CD14-positive monocyte (primary cell): Measurements from ENCODE around the gene GPD1. TPM values are rescaled to one million over a fixed set of nuclear protein-coding genes. Genes with fewer than 3 reads are reported as not detected.

Experiments
- DNase-seq, 3 donors: peaks; one replicate each; pipeline ENCODE4 v3.0.0-alpha.2; 2011 to 2022
- H2AFZ ChIP-seq: 2 replicates; pipeline ENCODE4 v1.6.0; 2012; ENCODE audit warnings: mild to moderate bottlenecking, low read depth, low read length, inconsistent platforms; ENCODE audit not compliant: insufficient read depth, poor library complexity, severe bottlenecking
- H3K27ac ChIP-seq, 2 donors: 1 replicate in 1 of 2; 2 replicates in 1 of 2; pipeline ENCODE4 v1.5.1; 2012 to 2013; ENCODE audit warnings: low read length in 2 of 2, control low read depth in 1 of 2, inconsistent platforms in 1 of 2, low read depth in 1 of 2, mild to moderate bottlenecking in 1 of 2
- H3K27me3 ChIP-seq, 2 donors: one replicate each; pipeline versions ENCODE4 v1.6.0 to v1.6.1; 2011 to 2013; ENCODE audit warnings: low read length in 2 of 2; ENCODE audit not compliant: control insufficient read depth in 2 of 2, insufficient read depth in 2 of 2
- H3K36me3 ChIP-seq, 2 donors: replicated peaks in 1 of 2; 1 replicate in 1 of 2; 2 replicates in 1 of 2; pipeline versions ENCODE4 v1.5.1 to v1.6.1; 2012 to 2013; ENCODE audit warnings: low read length in 2 of 2, control low read depth in 1 of 2, inconsistent platforms in 1 of 2, mild to moderate bottlenecking in 1 of 2; ENCODE audit not compliant: insufficient read depth in 2 of 2, control insufficient read depth in 1 of 2
- H3K4me1 ChIP-seq, 2 donors: 1 replicate in 1 of 2; 2 replicates in 1 of 2; pipeline versions ENCODE4 v1.5.1 to v1.6.1; 2012 to 2013; ENCODE audit warnings: low read length in 2 of 2, control low read depth in 1 of 2, inconsistent platforms in 1 of 2, mild to moderate bottlenecking in 1 of 2, moderate library complexity in 1 of 2; ENCODE audit not compliant: insufficient read depth in 2 of 2, control insufficient read depth in 1 of 2
- H3K4me2 ChIP-seq: replicated peaks from 2 replicates; pipeline ENCODE3; 2012; ENCODE audit warnings: low read length, moderate library complexity, mild to moderate bottlenecking; ENCODE audit not compliant: poor library complexity, severe bottlenecking; ENCODE audit errors: extremely low read depth
- H3K4me3 ChIP-seq, 3 experiments: fragments of 200-600 bp in 1 of 3; sonication (generic) in 1 of 3; replicated peaks in 1 of 3; 1 replicate in 2 of 3; 2 replicates in 1 of 3; pipeline ENCODE4 v1.5.1; 2011 to 2013; ENCODE audit warnings: low read length in 3 of 3, mild to moderate bottlenecking in 3 of 3, control low read depth in 2 of 3, low read depth in 2 of 3, inconsistent platforms in 1 of 3, moderate library complexity in 1 of 3
- H3K79me2 ChIP-seq: 2 replicates; pipeline ENCODE4 v1.6.0; 2012; ENCODE audit warnings: mild to moderate bottlenecking, control low read depth, inconsistent platforms, low read length, moderate library complexity; ENCODE audit not compliant: insufficient read depth
- H3K9ac ChIP-seq: 2 replicates; pipeline ENCODE4 v1.6.0; 2017; ENCODE audit warnings: low read length, mild to moderate bottlenecking; ENCODE audit not compliant: insufficient read depth, poor library complexity, severe bottlenecking
- H3K9me3 ChIP-seq, 2 donors: replicated peaks in 1 of 2; 1 replicate in 1 of 2; 2 replicates in 1 of 2; pipeline versions ENCODE4 v1.5.1 to v1.6.1; 2012 to 2013; ENCODE audit warnings: low read length in 2 of 2, control low read depth in 1 of 2; ENCODE audit not compliant: control insufficient read depth in 1 of 2, insufficient read depth in 1 of 2
- H4K20me1 ChIP-seq: 2 replicates; pipeline ENCODE4 v1.6.0; 2012; ENCODE audit warnings: mild to moderate bottlenecking, low read length, control low read depth, moderate library complexity; ENCODE audit not compliant: insufficient read depth
- H3K27ac Mint-ChIP-seq, 7 donors: one replicate each; pipeline ENCODE4 v1.8.0; 2020; ENCODE audit warnings: mild to moderate bottlenecking in 7 of 7, mixed read lengths in 7 of 7, moderate library complexity in 6 of 7, inconsistent platforms in 2 of 7
- H3K27me3 Mint-ChIP-seq, 3 donors: one replicate each; pipeline ENCODE4 v1.8.0; 2021 to 2022; ENCODE audit warnings: low read depth in 3 of 3, mild to moderate bottlenecking in 3 of 3, mixed read lengths in 3 of 3, moderate library complexity in 3 of 3, inconsistent platforms in 1 of 3
- H3K36me3 Mint-ChIP-seq, 2 donors: one replicate each; pipeline ENCODE4 v1.8.0; 2020; ENCODE audit warnings: mixed read lengths in 2 of 2, inconsistent platforms in 1 of 2, mild to moderate bottlenecking in 1 of 2
- H3K4me1 Mint-ChIP-seq: one replicate; pipeline ENCODE4 v1.8.0; 2020; ENCODE audit warnings: mild to moderate bottlenecking, mixed read lengths
- H3K4me3 Mint-ChIP-seq, 2 donors: one replicate each; pipeline ENCODE4 v1.8.0; 2020; ENCODE audit warnings: mild to moderate bottlenecking in 2 of 2, mixed read lengths in 2 of 2, moderate library complexity in 1 of 2
- H3K9me3 Mint-ChIP-seq, 7 donors: one replicate each; pipeline ENCODE4 v1.8.0; 2020 to 2022; ENCODE audit warnings: mixed read lengths in 7 of 7, mild to moderate bottlenecking in 6 of 7, moderate library complexity in 6 of 7, inconsistent platforms in 2 of 7
- CTCF ChIP-seq: fragments of 200-600 bp; IDR thresholded peaks from one replicate; pipeline ENCODE4 v1.8.0; 2022; ENCODE audit warnings: antibody characterized with exemption, mild to moderate bottlenecking
- WGBS: methylation state at CpG from one replicate; pipeline ENCODE4 v1.1.5; 2013; ENCODE audit warnings: missing lambda C conversion rate; ENCODE audit not compliant: insufficient coverage; 5-methylcytosine and 5-hydroxymethylcytosine counted together
- intact Hi-C, 2 donors: fragments of 100-400 bp; cut with micrococcal nuclease; formaldehyde crosslinking; loops; one replicate each; pipeline versions ENCODE4 v1.15.0 to v1.15.1; 2023
- polyA plus RNA-seq, 3 donors: library from polyadenylated mRNA; depleted of rRNA in 1 of 3; unstranded in 2 of 3; stranded (reverse) in 1 of 3; fragments of 300-500 nt in 2 of 3; fragments of >200 nt in 1 of 3; fragmentation: Illumina TruSeq in 2 of 3; gene quantifications; 1 replicate in 2 of 3; 2 replicates in 1 of 3; pipeline ENCODE4 v1.2.3, GENCODE V29; 2012 to 2021

Gene GPD1
- polyA plus RNA-seq, 3 donors, result 0.08 TPM; not detected in 2

GRCh38 chr12:50059440-50060119, 44.2 kb upstream of the GPD1 start:
- Histone ChIP-seq H4K20me1 (no peaks in the 10 kb centered on the region), H3K4me2 (no peak overlapping the region), H2AFZ (peak overlapping the region; percentile 2), H3K79me2 (no peaks in the 10 kb centered on the region), H3K9ac (no peak overlapping the region), H3K36me3 (no peaks in the 10 kb centered on the region), H3K27ac (no peak overlapping the region), H3K4me1 (peaks cover 19 to 25% of the 10 kb centered on the region in 2 donors), H3K27me3 (peaks cover 20 to 53% of the 10 kb centered on the region in 2 donors), H3K9me3 (peaks cover 0 to 8% of the 10 kb centered on the region in 2 donors), H3K4me3 (no peak overlapping the region)
- Mint-ChIP-seq H3K4me1 (peaks cover 33% of the 10 kb centered on the region), H3K9me3 (peaks cover 0 to 17% (median 5%) of the 10 kb centered on the region in 7 donors), H3K4me3 (peak overlapping the region; percentile 27 to 39), H3K27me3 (peaks cover 57 to 88% (median 64%) of the 10 kb centered on the region in 3 donors), H3K36me3 (peaks cover 5 to 6% of the 10 kb centered on the region in 2 donors), H3K27ac (peak overlapping the region in 3 of 7 donors; percentile 1 to 42 (median 18))
- TF ChIP-seq CTCF, result no peak
- 22% methylated on average over 12 of the region's 12 CpGs for WGBS
- intact Hi-C loops, result loop anchor here in 1 of 2 donors (5.0 kb wide), 1 partner anchor 92 kb away; no protein-coding TSS in a partner anchor
- peak; percentile 25 to 69 (median 25) for DNase-seq

- no peaks in the 10 kb centered on the region for H3K36me3 ChIP-seq
- peaks cover 0 to 8% of the 10 kb centered on the region in 2 donors for H3K9me3 ChIP-seq
- no peak overlapping the region for H3K9ac ChIP-seq
- no peaks in the 10 kb centered on the region for H3K79me2 ChIP-seq
- intact Hi-C loops, result no loop called here
- WGBS, result no CpG with 5 or more reads among the region's 4 CpGs
- no peak overlapping the region for H3K4me2 ChIP-seq
- peaks cover 19 to 25% of the 10 kb centered on the region in 2 donors for H3K4me1 ChIP-seq
- H4K20me1 ChIP-seq, result no peaks in the 10 kb centered on the region
- no peak for DNase-seq
- H3K4me3 ChIP-seq, result no peak overlapping the region
- Mint-ChIP-seq H3K4me3 (peak overlapping the region; percentile 27 to 39), H3K27me3 (peaks cover 56 to 87% (median 67%) of the 10 kb centered on the region in 3 donors), H3K4me1 (peaks cover 33% of the 10 kb centered on the region), H3K9me3 (peaks cover 0 to 17% (median 5%) of the 10 kb centered on the region in 7 donors), H3K36me3 (peaks cover 5 to 6% of the 10 kb centered on the region in 2 donors), H3K27ac (no peak overlapping the region)
- no peak for TF ChIP-seq CTCF
- H3K27me3 ChIP-seq, result peaks cover 20 to 53% of the 10 kb centered on the region in 2 donors
- no peak overlapping the region for H3K27ac ChIP-seq
- no peak overlapping the region for H2AFZ ChIP-seq
Measured at GRCh38 chr12:50060120-50060468, 43.7 kb upstream of the GPD1 start.
